Activated CD8-positive, alpha-beta memory T cell treated with anti-CD3 and anti-CD28 coated beads for 24 hours (primary cell): ENCODE results near the gene LHFPL3.

Experiments
- DNase-seq: peaks from one replicate; pipeline ENCODE4 v3.0.0-alpha.2; 2020

The LHFPL3 gene

DNA sequence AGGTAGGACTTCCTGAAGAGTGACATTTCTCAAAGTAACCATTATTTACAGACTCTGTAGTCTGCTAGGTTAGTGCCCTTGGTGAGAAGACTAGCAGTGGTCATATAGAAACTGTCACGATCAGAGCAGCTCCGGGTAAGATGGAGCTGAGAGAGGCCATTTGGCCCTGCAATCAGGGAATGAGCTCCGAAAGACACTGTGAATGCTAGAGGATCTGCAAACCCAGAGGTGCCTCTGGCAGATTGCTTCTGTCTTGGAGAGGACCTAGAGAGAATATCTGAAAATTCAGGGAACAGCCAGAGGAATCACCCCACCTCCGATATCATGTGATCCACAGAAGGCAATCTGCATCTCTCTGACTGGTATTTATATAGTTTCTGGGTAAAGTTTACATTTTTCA lies 438.7 kb downstream of the LHFPL3 start:
- no peak for DNase-seq

DNA sequence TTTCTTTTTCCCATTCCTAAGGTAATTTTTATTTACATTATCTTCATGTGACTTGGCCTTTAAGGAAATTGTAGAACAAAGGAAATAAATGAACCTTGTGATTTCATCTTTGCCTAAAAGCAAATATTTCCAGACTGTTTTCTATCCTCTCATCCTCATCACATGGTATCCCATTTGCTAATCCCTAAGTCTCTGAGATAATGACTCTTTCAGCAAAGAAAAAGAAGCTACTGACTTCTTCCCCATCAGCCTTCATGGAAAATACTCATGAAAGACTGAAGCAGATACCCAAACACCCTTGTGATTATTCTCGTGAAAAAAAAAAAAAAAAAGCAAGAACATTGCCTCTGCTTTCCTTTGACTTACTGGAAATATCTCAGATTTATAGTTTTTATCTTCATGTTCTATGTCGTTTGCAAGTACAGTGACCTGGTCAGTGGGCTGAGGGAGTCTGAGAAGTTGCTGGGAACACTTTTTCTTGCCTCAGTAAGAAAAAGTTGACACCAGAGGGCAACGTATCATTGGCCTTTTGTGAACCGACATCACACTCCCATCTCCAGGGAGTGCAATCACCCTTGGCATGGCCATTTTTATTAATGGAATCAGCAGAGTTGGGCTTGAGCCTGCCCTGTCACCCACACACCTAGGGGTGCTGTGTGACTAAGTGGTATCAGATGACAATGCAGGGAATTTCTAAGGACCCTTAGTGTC lies 439.6 kb downstream of the LHFPL3 start:
- DNase-seq = no peak

DNA sequence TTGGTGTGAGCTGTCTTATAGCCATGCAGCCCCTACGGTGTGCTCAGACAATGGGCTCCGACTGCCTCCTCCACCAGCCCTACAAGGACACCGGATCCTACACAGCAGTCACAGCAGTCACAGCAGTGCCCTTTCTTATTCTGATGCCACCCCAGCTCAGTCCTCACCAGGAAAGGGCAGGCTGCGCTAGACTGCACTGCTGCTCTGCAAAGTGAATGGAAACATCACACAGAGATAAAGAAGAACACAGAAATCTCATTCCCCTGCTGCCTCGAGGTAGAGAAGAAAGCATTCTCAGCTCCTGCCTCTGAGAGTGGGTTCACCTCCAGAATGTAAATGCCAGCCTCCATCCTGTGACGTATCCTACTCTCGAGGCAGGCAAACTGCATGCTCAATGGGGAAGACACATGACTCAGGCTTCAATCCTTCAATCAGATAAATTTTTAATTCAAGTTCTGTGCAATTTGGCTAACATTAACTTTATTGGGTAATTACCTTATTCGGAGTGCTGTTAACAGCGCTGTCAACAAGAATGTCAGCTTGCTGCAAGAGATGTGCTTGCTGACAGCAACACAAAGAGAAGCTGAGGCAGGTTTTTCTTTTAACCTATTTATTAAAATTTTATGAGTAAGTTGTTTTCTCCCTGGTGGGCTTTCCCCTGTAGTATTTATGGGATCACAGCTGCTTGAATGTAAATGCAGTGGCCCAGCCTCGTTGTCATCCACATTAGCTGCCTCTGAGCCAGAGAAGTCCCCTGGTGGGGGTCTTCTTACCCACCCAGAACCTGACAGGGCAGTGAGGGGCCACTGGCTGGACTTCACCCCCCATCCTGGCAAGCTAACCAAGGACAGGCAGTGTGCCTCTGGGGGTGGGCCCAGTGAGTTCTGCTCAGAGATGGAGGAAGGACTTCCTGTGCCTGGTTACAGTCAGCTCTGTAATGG lies 444.3 kb downstream of the LHFPL3 start:
- no peak for DNase-seq

DNA sequence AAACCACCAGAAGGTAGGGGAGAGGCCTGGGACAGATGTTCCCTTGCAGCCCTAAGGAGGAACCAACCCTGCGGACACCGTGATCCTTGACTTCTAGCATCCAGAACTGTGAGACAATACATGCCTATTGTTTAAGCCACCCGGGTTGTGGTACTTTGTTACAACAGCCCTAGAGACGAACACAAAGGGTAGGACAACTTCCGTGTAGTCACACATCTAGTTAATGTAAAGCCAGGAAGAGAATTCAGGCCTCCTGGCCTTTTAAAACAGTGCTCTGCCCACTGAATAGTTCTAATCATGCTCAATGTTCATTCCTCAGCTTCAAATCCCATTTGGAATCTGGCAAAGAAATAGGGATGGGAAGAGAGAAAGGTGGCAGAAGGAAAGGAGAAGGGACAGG lies 445.4 kb downstream of the LHFPL3 start:
- no peak for DNase-seq

DNA sequence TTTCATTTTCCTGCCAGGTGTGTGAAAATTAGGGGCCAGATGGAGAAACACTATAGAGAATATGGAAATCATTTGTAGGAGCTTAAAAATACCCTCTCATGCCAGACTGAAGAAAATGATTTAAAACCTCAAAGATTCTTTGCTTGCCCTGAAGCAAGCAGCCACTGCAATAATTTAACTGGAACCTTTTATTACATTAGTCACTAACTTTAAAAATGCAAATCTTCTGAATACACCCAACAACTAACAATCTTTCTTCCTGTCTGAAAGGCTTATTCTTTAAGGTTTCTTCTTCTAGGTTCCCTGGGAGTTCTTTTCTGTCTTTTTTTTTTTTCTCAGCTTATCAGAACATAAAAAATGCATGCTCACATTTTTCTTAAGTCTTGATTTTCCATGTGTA lies 447.1 kb downstream of the LHFPL3 start:
- DNase-seq = no peak

DNA sequence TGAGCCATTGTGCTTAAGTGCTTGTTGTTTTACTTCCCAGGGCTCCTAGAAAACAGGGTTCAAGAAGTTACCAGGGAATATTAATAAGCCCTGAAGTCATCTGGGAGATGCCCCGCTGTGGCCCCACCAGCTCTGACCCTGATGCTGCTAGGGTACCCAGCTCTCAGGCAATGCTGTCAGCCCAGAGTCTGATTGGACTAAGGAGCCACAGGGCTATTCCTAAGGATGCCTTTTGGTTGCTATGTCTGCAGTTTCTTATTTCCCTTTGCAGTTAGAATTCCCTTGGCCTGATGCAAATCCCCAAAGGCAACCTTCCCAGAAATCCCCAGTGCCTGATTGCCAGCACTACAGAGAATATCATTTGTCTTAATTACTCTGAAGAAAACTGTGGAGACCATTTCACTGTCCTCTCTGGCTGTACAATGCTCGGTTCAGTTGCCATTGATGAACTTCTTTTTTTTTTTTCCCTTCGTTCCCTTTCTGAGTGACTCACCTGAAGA lies 448.9 kb downstream of the LHFPL3 start:
- DNase-seq = no peak

DNA sequence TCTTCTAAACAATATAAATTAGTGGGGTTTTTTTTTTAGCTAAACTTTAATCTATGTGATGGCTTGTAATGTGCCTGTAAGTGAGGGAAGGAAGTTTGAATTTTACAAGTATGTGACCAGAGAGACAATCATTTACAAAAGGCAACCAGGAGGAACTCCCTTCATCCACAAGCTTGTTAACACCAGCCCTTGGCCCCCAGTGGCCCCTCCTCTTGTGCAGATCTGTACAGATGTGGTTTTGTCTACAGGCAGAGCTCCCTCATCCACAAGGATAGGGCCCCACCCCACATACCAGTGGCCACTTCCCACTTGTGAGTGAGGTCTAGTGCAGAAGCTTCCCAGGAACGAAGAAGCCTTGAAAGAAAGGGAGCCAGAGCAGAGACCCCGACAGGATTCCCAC lies 451.5 kb downstream of the LHFPL3 start:
- no peak for DNase-seq

DNA sequence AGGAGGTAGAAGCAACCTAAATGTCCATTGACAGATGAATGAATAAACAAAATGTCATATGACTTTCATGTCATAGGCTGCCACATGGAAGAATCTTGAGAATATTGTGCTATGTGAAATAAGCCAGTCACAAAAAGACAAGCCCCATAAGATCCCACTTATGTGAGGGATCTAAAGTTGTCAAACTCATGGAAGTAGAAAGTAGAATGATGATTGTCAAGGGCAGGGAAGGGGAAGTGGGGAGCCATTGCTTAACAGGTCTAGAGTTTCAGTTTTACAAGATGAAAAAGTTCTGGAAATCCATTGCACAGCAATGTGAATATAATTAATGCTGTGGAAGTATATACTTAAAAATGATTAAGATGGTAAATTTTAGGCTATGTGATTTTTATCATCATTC lies 456.3 kb downstream of the LHFPL3 start:
- DNase-seq = no peak

DNA sequence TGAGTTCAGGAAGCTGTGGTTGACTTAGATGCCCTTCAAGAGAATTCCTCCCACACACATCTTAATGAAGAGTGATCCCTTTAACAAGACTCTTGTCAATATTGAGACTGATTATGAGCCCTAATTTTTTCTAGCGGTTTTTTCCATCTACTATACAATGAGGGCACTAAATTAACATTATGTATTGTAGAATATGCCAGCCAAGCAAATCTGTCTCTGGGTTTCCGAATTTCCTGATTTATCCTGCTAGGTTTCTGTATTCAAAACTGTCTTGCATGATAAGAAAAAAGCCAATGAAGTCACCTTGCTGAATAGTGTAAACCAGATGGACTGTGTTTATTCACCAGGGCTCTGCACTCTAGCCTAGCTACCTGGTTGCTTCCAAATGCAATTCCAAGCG lies 461.4 kb downstream of the LHFPL3 start:
- DNase-seq = no peak

DNA sequence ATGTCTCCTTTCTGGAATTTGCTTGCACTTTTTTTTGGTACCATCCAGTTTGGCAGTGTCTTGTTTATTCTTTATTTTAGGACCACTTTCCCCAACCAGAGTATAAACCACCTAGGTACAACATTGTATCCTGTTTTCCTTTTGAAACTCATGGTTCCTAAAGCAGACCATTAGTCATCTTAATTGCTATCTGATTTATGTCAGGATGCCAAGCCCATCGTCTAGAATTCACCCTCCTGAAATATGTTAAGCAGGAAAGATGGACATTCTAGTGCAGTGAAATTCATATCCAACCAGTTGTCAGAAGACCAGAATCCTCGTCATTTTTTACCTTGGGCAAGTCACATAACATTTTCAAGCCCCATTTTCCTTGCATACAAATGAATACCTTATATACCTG lies 462.0 kb downstream of the LHFPL3 start:
- DNase-seq = no peak

DNA sequence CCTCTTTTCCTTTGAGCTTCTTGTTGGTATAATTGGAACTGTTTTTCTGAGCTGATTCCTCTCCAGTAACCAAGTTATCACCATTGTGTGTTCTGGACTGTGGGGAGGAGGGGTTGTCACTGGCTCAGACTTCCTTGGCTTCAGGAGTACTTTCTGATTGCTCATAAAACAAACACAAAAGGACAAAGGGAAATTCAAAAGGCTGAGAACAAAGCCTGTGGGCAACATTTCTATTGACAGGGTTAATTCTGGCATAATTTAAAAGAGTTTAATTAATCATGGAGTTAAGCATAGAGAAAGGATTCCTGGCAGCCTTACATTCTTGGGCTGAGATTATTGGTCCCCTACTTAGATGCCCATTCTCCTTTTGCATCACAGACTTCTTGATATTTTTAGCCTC lies 462.7 kb downstream of the LHFPL3 start:
- no peak for DNase-seq

DNA sequence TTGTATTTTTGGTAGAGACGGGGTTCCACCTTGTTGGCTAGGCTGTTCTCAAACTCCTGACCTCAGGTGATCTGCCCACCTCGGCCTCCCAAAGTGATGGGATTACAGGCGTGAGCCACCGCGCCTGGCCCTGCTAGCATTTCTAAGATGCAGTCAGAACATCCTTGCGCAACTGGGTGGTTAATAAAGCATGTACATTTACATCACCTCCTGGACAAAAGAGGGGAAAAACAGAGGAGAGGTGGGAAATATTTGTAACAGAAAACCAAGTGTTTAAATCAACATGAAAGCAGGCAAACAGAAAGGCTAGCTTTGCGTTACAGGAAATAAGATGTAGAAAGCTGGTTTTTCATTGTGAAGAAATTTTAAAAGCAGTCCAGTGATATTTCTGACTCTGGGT lies 464.7 kb downstream of the LHFPL3 start:
- DNase-seq = no peak

DNA sequence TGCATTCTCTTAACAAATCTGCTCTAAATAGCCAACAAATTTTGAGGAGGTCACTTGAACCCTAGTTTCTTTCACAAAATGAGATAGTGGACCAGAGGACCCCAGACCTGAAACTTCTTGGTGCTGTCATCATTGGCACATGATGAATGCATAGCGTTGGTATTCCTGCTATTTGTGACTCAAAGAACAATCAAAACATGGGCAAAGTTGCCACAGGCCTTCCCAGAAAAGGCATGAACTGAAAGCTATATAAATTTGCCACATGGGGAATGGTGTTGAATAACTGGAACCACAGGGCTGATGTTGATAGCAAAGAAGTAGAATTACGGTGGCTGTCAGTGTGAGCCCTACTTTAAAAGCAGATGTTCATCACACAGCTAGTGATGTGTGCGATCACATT lies 465.8 kb downstream of the LHFPL3 start:
- no peak for DNase-seq

DNA sequence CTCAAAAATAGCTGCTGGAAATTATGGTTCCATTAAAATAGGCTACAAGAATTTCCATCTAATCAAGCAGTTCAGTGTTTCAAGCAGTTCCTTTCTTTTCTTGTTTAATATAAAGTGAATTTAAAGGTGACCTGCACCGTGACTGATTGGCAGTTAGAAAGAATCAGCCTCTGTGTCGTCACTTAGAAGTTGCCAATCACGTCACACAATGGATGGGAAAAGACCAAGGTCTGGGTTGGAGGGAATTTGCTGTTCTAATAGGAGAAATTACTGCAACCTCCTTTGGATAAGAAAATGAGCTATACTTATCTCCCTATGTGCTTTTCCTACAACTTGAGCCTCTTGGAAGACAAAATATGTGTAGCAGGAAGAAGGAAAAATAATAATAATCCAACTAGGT lies 466.2 kb downstream of the LHFPL3 start:
- no peak for DNase-seq

DNA sequence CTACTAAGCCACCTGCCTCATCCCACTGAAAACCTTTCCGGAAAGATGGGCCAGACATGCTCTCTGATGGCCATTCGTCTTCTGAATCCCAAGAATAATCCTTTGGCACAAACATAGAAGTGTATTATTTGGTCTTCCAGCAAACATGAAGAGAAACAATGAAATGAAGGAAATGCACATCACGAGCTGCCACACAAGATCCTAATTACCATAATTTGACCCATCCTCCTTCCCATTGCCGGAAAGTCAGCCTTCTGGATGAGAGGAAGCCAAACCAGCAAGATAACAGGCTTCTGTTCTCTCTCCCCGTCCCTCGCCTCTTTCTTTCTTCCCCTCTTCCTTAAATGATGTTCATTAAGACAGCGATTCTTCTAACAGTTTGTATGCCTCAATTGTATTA lies 466.7 kb downstream of the LHFPL3 start:
- no peak for DNase-seq

DNA sequence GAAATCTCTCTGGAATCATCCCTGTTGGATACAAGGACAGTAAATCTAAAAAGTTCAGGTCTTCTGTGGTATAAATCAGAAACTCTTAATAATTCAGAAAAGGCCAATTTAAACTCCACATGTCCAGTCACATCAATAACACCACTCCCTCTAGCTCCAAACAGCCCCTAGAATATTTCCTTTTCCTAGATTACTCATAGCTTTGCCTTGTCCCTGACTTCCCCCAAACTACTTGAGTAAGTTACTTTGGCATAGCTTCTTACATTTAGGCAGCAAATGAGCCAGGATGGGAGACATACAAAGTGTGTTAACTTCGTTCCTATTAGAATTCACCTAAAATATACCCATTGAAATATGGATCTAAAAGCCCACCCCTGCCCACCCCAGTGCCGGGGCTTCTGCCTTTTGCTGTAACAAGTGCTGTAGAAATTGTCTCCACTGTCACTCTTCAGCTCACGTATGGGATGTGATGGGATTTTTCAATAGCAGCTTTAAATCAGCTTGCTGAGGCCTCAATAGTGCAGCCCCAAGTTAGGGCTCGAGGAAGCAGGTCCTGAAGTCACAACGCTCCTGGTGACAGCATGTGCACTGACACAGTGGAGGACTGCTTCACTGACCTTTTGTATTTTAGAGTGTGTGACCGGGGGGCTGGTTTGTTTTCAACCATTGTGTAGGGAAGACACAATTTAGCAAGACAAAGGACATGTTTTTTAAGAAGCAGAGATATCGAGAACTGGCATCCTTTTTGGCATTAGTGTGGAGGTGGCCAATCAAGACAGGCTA lies 467.4 kb downstream of the LHFPL3 start:
- DNase-seq = no peak

DNA sequence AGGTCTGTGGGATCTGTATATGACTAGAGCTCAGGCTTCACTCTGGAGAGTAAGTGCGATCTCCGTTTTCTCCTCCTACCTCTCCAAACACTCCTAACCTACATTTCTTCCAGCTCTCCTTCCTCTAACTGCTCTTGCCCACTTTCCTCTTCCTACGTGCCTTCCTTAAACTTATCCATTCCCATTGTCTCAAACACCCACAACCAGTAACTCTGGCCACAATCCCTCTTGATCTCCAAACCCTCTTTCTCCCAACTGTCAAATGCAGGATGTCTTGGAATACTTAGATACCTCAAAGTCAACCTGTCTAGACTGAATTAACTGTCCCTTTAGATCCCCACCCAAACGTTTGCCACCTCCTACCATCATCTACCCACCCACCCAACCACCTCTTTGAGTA lies 471.9 kb downstream of the LHFPL3 start:
- no peak for DNase-seq

DNA sequence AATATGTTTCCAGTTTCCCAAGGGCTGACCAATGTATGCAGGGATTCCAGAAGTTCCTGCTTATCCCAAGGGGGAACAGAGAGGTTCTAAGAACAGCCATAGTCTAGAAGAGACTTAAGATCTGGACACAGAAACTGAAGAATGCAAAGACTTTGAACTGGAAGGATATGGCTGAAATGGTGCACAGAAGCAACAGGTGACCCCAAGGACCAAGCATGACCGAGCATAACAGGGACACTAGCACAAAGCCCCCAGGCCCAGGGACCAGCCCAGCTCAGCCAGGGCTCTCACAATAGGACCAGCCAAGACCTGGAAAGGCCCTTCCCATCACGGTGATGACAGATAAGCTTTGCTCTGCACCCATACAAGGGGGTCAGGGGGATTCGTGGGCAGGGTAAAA lies 472.6 kb downstream of the LHFPL3 start:
- DNase-seq = no peak

DNA sequence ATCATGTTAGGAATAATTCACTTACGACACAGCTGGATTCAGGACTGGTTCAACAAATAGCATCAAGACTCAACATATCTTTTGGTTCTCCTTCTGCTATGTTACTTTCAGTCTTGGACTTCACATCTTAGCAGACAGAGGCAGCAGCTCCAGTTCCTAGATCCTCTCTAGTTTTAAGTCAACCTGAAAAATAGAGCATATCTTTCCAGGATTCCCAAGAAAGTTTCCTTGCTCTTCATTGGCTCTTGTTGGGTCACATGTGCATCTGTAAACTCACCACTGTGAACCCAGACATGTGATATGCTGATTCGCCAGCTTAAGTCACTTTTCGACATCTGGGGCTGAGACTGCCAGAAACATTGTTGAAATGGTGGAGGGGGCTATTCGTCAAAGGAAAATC lies 475.5 kb downstream of the LHFPL3 start:
- DNase-seq = no peak

DNA sequence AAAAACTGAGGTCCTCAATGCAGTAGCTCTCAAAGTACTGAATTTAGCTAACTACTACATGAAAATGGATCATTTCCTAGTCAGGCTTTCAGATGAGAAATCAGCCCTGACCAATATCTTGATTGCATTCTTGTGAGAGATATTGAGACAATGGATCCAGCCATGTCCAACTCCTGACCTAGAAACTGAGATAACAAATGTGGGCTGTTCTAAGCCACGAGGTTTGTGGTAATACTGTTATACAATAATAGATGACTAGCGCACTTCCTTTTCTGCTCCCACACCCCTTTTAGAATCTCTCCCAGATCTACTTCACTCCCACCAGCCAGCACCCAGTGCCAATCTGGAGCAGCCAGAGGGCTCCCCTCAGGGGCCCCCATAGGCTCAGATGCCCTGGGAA lies 476.3 kb downstream of the LHFPL3 start:
- DNase-seq = no peak

DNA sequence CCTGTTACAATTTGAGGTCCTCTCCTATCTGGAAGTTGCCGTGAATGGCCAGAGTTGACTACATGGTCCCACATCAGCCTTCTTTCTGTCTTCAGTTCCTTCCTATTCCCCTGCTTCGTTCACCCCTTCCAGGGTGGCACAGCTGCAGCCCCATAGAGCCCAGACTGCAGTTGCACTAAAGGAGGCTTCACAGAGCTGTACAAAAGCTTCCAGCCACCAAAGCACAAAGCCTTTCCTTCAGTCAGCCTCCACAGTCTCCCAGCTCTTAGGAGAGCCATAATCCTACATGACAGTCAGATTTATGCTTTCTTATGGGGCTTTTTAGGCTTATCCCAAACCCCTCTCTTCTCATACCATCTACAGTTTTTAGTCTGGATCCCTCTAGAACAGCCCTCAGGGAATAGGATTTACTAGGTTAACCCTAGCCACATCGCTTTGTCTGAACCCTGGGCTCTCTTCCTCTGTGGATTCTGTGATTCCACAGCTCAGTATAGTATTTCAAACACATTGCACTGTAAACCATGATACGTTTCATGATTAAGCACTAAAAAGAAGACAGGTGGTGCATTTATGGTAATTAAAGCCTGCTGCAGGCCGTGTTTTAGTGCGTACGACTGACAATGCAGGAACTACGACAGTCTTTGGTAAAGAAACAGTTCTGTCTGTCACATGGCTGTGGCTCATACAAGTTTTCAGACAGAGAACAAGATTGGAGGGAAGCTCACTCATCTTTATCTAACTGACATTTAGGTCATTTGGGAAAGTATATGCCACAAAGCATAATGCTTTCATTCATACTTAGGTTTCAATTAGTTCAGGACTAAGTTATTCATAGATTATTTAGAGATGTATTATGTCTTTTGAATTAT lies 477.3 kb downstream of the LHFPL3 start:
- no peak for DNase-seq

DNA sequence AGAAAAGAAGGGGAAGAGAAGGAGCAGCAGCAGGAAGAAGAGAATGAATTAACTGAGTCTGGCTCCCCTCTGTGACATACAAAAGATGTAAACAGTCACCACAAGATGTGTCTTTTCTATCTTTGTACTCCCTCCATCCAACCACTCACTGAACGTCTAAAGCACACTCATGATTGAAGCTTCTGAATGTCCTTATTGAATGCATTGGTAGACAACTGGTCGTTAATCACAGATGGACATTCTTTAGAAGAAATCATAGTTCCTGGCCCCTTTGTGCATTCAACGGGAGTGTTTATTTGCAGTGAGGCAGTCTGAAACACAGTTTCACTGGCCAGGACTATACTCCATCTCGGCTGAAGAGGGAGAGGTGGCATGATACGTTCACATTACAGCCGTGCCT lies 479.3 kb downstream of the LHFPL3 start:
- DNase-seq = no peak
